SK-N-SH treated with all-trans-retinoic acid at 6 μM for 48 hours (cell line): ENCODE measurements around the gene CLSTN2.

ENCODE experiments used
- ARNTL ChIP-seq: fragments of 450-650 bp; formaldehyde crosslinking; IDR thresholded peaks from 2 replicates; pipeline ENCODE4 v1.5.0; 2020; ENCODE audit warnings: low read depth, mild to moderate bottlenecking, moderate library complexity, borderline replicate concordance
- BACH2 ChIP-seq: fragments of 250-450 bp; sonication (Bioruptor Pico); IDR thresholded peaks from 2 replicates; pipeline ENCODE4 v1.9.0; 2021; ENCODE audit warnings: mild to moderate bottlenecking, borderline replicate concordance
- GLIS3 ChIP-seq: fragments of 250-450 bp; sonication (Bioruptor Pico); IDR thresholded peaks from 2 replicates; pipeline ENCODE4 v1.5.0; 2020; ENCODE audit warnings: mild to moderate bottlenecking, moderate library complexity
- OSR1 ChIP-seq: fragments of 250-450 bp; sonication (Bioruptor Pico); IDR thresholded peaks from 2 replicates; pipeline ENCODE4 v1.8.0; 2022; ENCODE audit warnings: moderate library complexity, mild to moderate bottlenecking, inconsistent platforms
- PATZ1 ChIP-seq: fragments of 250-450 bp; sonication (Bioruptor Pico); IDR thresholded peaks from 2 replicates; pipeline ENCODE4 v1.8.0; 2020; ENCODE audit warnings: mild to moderate bottlenecking, moderate library complexity, borderline replicate concordance
- TSHZ2 ChIP-seq: fragments of 250-450 bp; sonication (Bioruptor Pico); IDR thresholded peaks from 2 replicates; pipeline ENCODE4 v1.5.0; 2020; ENCODE audit warnings: mild to moderate bottlenecking, moderate library complexity
- ZFP3 ChIP-seq: fragments of 250-450 bp; sonication (Bioruptor Pico); IDR thresholded peaks from 2 replicates; pipeline ENCODE4 v1.5.0; 2020; ENCODE audit warnings: mild to moderate bottlenecking, moderate library complexity
- ZNF8 ChIP-seq: fragments of 450-650 bp; formaldehyde crosslinking; IDR thresholded peaks from 2 replicates; pipeline ENCODE4 v1.5.0; 2020; ENCODE audit warnings: mild to moderate bottlenecking, moderate library complexity
- TF ChIP-seq, protein P1 (sequence below): fragments of 250-450 bp; sonication (Bioruptor Pico); IDR thresholded peaks from 2 replicates; pipeline ENCODE4 v1.8.0; 2021; ENCODE audit warnings: low read depth, mild to moderate bottlenecking, moderate library complexity, borderline replicate concordance

DNA sequence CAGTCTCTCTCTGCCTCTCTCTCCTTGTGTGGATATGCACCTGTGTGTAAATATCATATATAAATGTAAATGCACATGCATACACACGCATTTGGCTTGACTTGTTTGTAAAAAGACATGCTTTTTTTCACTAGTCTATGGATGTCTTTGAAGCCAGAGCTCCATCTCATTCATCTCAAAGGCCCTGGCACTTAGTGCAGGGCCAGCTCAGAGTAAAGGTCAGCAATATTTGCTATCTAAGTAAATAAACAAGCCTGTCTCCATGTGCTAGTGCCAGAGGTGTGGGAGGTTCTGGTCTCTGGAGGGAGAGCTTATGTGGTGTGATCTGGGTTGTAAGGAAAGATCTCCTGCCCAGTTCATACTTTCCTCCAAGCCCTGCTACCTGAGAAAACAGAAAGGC lies 5.6 kb downstream of the CLSTN2 start:
- TF ChIP-seq ZNF8, result no peak
- TF ChIP-seq TSHZ2, result no peak
- no peak for TF ChIP-seq OSR1 (CRISPR knock-in tag)
- TF ChIP-seq, protein P1, sequence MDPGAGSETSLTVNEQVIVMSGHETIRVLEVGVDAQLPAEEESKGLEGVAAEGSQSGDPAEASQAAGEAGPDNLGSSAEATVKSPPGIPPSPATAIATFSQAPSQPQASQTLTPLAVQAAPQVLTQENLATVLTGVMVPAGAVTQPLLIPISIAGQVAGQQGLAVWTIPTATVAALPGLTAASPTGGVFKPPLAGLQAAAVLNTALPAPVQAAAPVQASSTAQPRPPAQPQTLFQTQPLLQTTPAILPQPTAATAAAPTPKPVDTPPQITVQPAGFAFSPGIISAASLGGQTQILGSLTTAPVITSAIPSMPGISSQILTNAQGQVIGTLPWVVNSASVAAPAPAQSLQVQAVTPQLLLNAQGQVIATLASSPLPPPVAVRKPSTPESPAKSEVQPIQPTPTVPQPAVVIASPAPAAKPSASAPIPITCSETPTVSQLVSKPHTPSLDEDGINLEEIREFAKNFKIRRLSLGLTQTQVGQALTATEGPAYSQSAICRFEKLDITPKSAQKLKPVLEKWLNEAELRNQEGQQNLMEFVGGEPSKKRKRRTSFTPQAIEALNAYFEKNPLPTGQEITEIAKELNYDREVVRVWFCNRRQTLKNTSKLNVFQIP (CRISPR knock-in tag), result no peak
- no peak for TF ChIP-seq PATZ1 (CRISPR knock-in tag)
- TF ChIP-seq ARNTL (CRISPR knock-in tag), result no peak
- TF ChIP-seq BACH2, result no peak
- no peak for TF ChIP-seq GLIS3 (CRISPR knock-in tag)
- TF ChIP-seq ZFP3 (CRISPR knock-in tag), result no peak
